ENCODE measurements around the gene TDRD1. TPM values are rescaled to one million over a fixed set of nuclear protein-coding genes. Genes with fewer than 3 reads are reported as not detected.

Gene TDRD1
- total and polyA plus RNA-seq, 4 donors: 0.01 to 0.17 (median 0.07) TPM

GRCh38 chr10:114184276-114184675 lies 5.1 kb downstream of the TDRD1 start:
- H3K4me1 ChIP-seq (ENCODE audit: control insufficient read depth in 4 of 4, insufficient read depth in 4 of 4, low read length in 3 of 4): no peaks in the 10 kb centered on the region
- H3K9ac ChIP-seq (ENCODE audit: low read depth in 1 of 2, low read length in 2 of 2): no peak overlapping the region
- WGBS: 93% methylated on average over 5 of the region's 5 CpGs
- no peak overlapping the region for H3K4me3 ChIP-seq (ENCODE audit: low read depth in 1 of 3, low read length in 3 of 3)
- H3K27ac ChIP-seq (ENCODE audit: low read depth in 1 of 2, low read length in 2 of 2): no peak overlapping the region
- no peaks in the 10 kb centered on the region for H3K27me3 ChIP-seq (ENCODE audit: control insufficient read depth in 4 of 4, insufficient read depth in 4 of 4, low read length in 3 of 4)
- TF ChIP-seq CTCF (IDR thresholded peaks at IDR 0.05; ENCODE audit: low read depth, low read length, missing input control): no peak
- no peak for TF ChIP-seq SP1 (IDR thresholded peaks at IDR 0.05)
- no peak for TF ChIP-seq GABPA (IDR thresholded peaks at IDR 0.05 in 1 of 2, conservative IDR thresholded peaks at IDR 0.05 in 1 of 2)
- no peak for TF ChIP-seq RXRA (IDR thresholded peaks at IDR 0.05)
- TF ChIP-seq ATF3 (IDR thresholded peaks at IDR 0.05): no peak
- no peak for TF ChIP-seq MAX (IDR thresholded peaks at IDR 0.05)
- no peak for TF ChIP-seq HNF4A (conservative IDR thresholded peaks at IDR 0.05)
- TF ChIP-seq NR2F2 (IDR thresholded peaks at IDR 0.05): no peak
- TF ChIP-seq JUND (IDR thresholded peaks at IDR 0.05): no peak
- no peak for TF ChIP-seq EGR1 (IDR thresholded peaks at IDR 0.05; ENCODE audit: low read depth in 2 of 2)
- TF ChIP-seq YY1 (IDR thresholded peaks at IDR 0.05): no peak
- TF ChIP-seq TAF1 (conservative IDR thresholded peaks at IDR 0.05): no peak
- TF ChIP-seq RAD21 (IDR thresholded peaks at IDR 0.05): no peak
- no peak for TF ChIP-seq ZBTB33 (IDR thresholded peaks at IDR 0.05)
- TF ChIP-seq FOXA1 (IDR thresholded peaks at IDR 0.05): no peak
- no peak for TF ChIP-seq FOXA2 (IDR thresholded peaks at IDR 0.05)
- DNase-seq (ENCODE audit: low spot score): no peak
- no peaks in the 10 kb centered on the region for H3K36me3 ChIP-seq (ENCODE audit: control insufficient read depth in 4 of 4, insufficient read depth in 3 of 4, low read depth in 1 of 4, low read length in 3 of 4)
- H3K9me3 ChIP-seq (ENCODE audit: control insufficient read depth in 4 of 4, low read length in 3 of 4): no peaks in the 10 kb centered on the region

- H3K36me3 ChIP-seq (ENCODE audit: control insufficient read depth in 4 of 4, insufficient read depth in 3 of 4, low read depth in 1 of 4, low read length in 3 of 4): no peaks in the 10 kb centered on the region
- 85% methylated on average over 3 of the region's 3 CpGs for WGBS
- TF ChIP-seq FOXA2 (IDR thresholded peaks at IDR 0.05) (no peak), REST (IDR thresholded peaks at IDR 0.05) (no peak), MAX (IDR thresholded peaks at IDR 0.05) (no peak), RXRA (IDR thresholded peaks at IDR 0.05) (no peak), HNF4G (IDR thresholded peaks at IDR 0.05) (no peak)
These were observed 8.8 kb downstream of the TDRD1 start for GRCh38 chr10:114188001-114188400.

More at GRCh38 chr10:114188001-114188400, 8.8 kb downstream of the TDRD1 start:
- DNase-seq (ENCODE audit: low spot score): no peak
- Histone ChIP-seq H3K4me3 (ENCODE audit: low read depth in 1 of 3, low read length in 3 of 3) (no peak overlapping the region), H3K4me1 (ENCODE audit: control insufficient read depth in 4 of 4, insufficient read depth in 4 of 4, low read length in 3 of 4) (no peaks in the 10 kb centered on the region), H3K27ac (ENCODE audit: low read depth in 1 of 2, low read length in 2 of 2) (no peak overlapping the region), H3K9ac (ENCODE audit: low read depth in 1 of 2, low read length in 2 of 2) (no peak overlapping the region), H3K27me3 (ENCODE audit: control insufficient read depth in 4 of 4, insufficient read depth in 4 of 4, low read length in 3 of 4) (no peaks in the 10 kb centered on the region), H3K9me3 (ENCODE audit: control insufficient read depth in 4 of 4, low read length in 3 of 4) (no peaks in the 10 kb centered on the region)
